GM12864 (cell line): Measurements from ENCODE around the gene OCLN.
"Not testable (repeated sequence)": the region's sequence is repeated elsewhere in the genome, so short reads cannot be mapped to it uniquely, and the experiment has no call there.

Experiments
- DNase-seq: peaks from one replicate; pipeline ENCODE4 v3.0.0-alpha.2; 2011; ENCODE audit warnings: low read depth
- H3K4me3 ChIP-seq: 2 replicates; pipeline ENCODE4 v1.5.1; 2011; ENCODE audit warnings: mild to moderate bottlenecking, low read depth, low read length, control low read depth
- TF ChIP-seq, protein P1 (sequence below): IDR thresholded peaks from 2 replicates; pipeline ENCODE4 v1.5.1; 2011; ENCODE audit warnings: low read depth, mild to moderate bottlenecking, moderate library complexity, low read length, control low read depth, inconsistent platforms; ENCODE audit errors: missing control alignments

OCLN gene

GRCh38 chr5:69477170-69477569, 15.4 kb upstream of the OCLN start:
- DNase-seq: no peak
- TF ChIP-seq, protein P1, sequence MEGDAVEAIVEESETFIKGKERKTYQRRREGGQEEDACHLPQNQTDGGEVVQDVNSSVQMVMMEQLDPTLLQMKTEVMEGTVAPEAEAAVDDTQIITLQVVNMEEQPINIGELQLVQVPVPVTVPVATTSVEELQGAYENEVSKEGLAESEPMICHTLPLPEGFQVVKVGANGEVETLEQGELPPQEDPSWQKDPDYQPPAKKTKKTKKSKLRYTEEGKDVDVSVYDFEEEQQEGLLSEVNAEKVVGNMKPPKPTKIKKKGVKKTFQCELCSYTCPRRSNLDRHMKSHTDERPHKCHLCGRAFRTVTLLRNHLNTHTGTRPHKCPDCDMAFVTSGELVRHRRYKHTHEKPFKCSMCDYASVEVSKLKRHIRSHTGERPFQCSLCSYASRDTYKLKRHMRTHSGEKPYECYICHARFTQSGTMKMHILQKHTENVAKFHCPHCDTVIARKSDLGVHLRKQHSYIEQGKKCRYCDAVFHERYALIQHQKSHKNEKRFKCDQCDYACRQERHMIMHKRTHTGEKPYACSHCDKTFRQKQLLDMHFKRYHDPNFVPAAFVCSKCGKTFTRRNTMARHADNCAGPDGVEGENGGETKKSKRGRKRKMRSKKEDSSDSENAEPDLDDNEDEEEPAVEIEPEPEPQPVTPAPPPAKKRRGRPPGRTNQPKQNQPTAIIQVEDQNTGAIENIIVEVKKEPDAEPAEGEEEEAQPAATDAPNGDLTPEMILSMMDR: no peak
- no peak overlapping the region for H3K4me3 ChIP-seq

GRCh38 chr5:69478296-69478695, 14.3 kb upstream of the OCLN start:
- H3K4me3 ChIP-seq, DNase-seq: not testable (repeated sequence)

GRCh38 chr5:69484891-69485290, 7.7 kb upstream of the OCLN start:
- no peak overlapping the region for H3K4me3 ChIP-seq
- no peak for DNase-seq
- TF ChIP-seq, protein P1: no peak

DNA sequence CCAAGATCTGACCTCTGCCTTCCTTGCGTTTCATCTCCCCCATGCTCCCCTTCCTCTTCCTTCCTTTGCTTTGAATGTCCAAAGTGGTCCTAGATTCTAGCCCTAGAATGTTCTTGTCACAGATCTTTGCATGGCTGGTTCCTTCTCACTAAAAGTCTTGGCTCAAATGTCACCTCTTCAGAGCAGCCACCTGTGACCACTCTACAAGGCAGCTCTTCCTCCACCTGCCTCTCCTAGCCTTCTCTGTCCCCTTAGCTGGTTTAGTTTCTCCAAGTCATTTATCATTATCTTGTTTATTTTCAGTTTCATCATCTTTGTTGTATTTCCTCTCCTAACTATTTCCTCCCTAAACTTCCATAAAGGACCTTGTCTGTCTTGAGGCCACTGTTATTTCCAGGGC, 7.1 kb upstream of the OCLN start:
- no peak for DNase-seq
- no peak overlapping the region for H3K4me3 ChIP-seq
- TF ChIP-seq, protein P1: no peak

GRCh38 chr5:69489246-69489645, 3.3 kb upstream of the OCLN start:
- TF ChIP-seq, protein P1: no peak
- no peak overlapping the region for H3K4me3 ChIP-seq
- no peak for DNase-seq

DNA sequence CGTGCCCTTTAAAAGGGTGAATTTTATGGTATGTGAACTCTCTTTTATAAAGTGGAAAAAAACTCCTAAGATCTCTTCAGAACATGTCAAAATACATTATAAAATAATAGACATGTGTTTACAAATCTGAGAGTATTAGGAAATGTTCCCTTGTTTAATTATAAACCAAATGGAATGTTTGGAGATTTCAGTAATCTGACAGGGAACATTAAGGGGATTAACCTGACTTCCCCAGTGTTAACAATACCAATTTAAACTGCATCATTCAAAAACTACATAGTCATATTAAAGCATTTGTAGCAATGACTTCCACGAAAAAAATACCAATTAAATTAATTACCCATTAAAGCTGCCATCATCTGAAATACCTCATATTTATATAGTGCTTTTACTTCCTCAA, 1.6 kb upstream of the OCLN start:
- H3K4me3 ChIP-seq: no peak overlapping the region
- TF ChIP-seq, protein P1: no peak
- no peak for DNase-seq

DNA sequence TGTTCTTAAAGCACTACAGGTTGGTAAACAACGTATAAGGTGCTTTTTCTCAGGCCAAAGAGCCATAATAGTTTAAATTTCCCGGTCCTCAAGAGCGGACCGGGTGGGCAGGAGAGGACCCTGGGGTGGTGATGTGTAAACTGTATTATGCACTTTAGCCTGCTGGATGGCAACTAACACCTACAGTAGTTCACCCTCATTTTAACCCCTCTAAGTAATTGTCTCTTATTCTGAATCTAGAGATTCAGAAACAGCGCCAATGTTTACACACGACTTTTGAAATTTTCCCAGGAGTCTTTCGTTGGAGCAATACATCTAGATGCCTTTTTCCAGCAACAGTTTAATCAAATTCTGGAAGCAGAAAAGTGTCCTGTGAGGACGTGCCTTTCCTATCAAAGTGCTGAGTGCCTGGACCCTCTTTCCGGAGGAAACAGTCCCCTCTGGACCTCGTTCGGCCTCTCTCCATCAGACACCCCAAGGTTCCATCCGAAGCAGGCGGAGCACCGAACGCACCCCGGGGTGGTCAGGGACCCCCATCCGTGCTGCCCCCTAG, 676 bp upstream of the OCLN start:
- no peak for DNase-seq
- H3K4me3 ChIP-seq: peak overlapping the region; percentile 66
- TF ChIP-seq, protein P1: no peak
